HepG2 (cell line): ENCODE measurements around the gene CEP162. TPM values are rescaled to one million over a fixed set of nuclear protein-coding genes. Genes with fewer than 3 reads are reported as not detected.
A peak's percentile ranks its signal among the peaks of the same experiment; 100 is the strongest.

ENCODE experiments used
- ATRX ChIP-seq: sonication (generic); formaldehyde crosslinking; IDR thresholded peaks from 2 replicates; pipeline ENCODE4 v1.4.0; 2020; ENCODE audit warnings: missing genetic modification reagents, borderline replicate concordance
- CCDC6 ChIP-seq: sonication (generic); formaldehyde crosslinking; IDR thresholded peaks from 2 replicates; pipeline ENCODE4 v1.8.1; 2022; ENCODE audit warnings: mild to moderate bottlenecking, missing genetic modification reagents, moderate library complexity
- DNMT1 ChIP-seq: sonication (generic); formaldehyde crosslinking; IDR thresholded peaks from 2 replicates; pipeline ENCODE4 v1.5.1; 2020; ENCODE audit warnings: mild to moderate bottlenecking, missing genetic modification reagents
- FOSL2 ChIP-seq: sonication (generic); formaldehyde crosslinking; IDR thresholded peaks from 2 replicates; pipeline ENCODE4 v1.4.0; 2020; ENCODE audit warnings: missing genetic modification reagents
- FOXM1 ChIP-seq: sonication (generic); formaldehyde crosslinking; IDR thresholded peaks from 2 replicates; pipeline ENCODE4 v1.5.0; 2020; ENCODE audit warnings: missing genetic modification reagents
- GZF1 ChIP-seq: sonication (generic); formaldehyde crosslinking; IDR thresholded peaks from 2 replicates; pipeline ENCODE4 v1.5.1; 2020; ENCODE audit warnings: mild to moderate bottlenecking, missing genetic modification reagents
- HDAC2 ChIP-seq: sonication (generic); formaldehyde crosslinking; IDR thresholded peaks from 2 replicates; pipeline ENCODE4 v1.4.0; 2020; ENCODE audit warnings: missing genetic modification reagents
- HOXA7 ChIP-seq: sonication (generic); formaldehyde crosslinking; IDR thresholded peaks from 2 replicates; pipeline ENCODE4 v1.8.1; 2022; ENCODE audit warnings: mild to moderate bottlenecking, missing genetic modification reagents, moderate library complexity
- MYNN ChIP-seq: sonication (generic); formaldehyde crosslinking; IDR thresholded peaks from 2 replicates; pipeline ENCODE4 v1.4.0; 2020; ENCODE audit warnings: mild to moderate bottlenecking, low read depth, missing genetic modification reagents
- NCOA2 ChIP-seq: sonication (generic); formaldehyde crosslinking; IDR thresholded peaks from 2 replicates; pipeline ENCODE4 v1.8.0; 2022; ENCODE audit warnings: inconsistent platforms
- PLRG1 ChIP-seq: fragments of 450-650 bp; conservative IDR thresholded peaks from 2 replicates; pipeline ENCODE4 v1.6.1; 2016
- POLR2AphosphoS5 ChIP-seq: IDR thresholded peaks from 2 replicates; pipeline ENCODE4 v1.6.1; 2012; ENCODE audit warnings: low read depth, low read length
- PREB ChIP-seq: sonication (generic); formaldehyde crosslinking; IDR thresholded peaks from 2 replicates; pipeline ENCODE4 v1.4.0; 2020; ENCODE audit warnings: missing genetic modification reagents
- SMARCE1 ChIP-seq: fragments of 450-650 bp; IDR thresholded peaks from 2 replicates; pipeline ENCODE4 v1.6.1; 2017; ENCODE audit warnings: borderline replicate concordance
- THRA ChIP-seq: sonication (generic); formaldehyde crosslinking; IDR thresholded peaks from 2 replicates; pipeline ENCODE4 v1.4.0; 2020; ENCODE audit warnings: missing genetic modification reagents, borderline replicate concordance
- ZBTB1 ChIP-seq: sonication (generic); formaldehyde crosslinking; IDR thresholded peaks from 2 replicates; pipeline ENCODE4 v1.4.0; 2020; ENCODE audit warnings: missing genetic modification reagents, borderline replicate concordance
- ZMAT5 ChIP-seq: sonication (generic); formaldehyde crosslinking; IDR thresholded peaks from 2 replicates; pipeline ENCODE4 v1.5.0; 2020; ENCODE audit warnings: mild to moderate bottlenecking, low read depth, missing genetic modification reagents, borderline replicate concordance
- ZNF24 ChIP-seq: fragments of 450-650 bp; IDR thresholded peaks from 2 replicates; pipeline ENCODE4 v1.6.1; 2017; ENCODE audit warnings: antibody characterized with exemption, mild to moderate bottlenecking
- ZNF3 ChIP-seq: IDR thresholded peaks from 2 replicates; pipeline ENCODE4 v1.7.0; 2017; ENCODE audit warnings: inconsistent platforms
- ZNF503 ChIP-seq: sonication (generic); formaldehyde crosslinking; IDR thresholded peaks from 2 replicates; pipeline ENCODE4 v1.4.0; 2020; ENCODE audit warnings: missing genetic modification reagents
- ZNF569 ChIP-seq: sonication (generic); formaldehyde crosslinking; IDR thresholded peaks from 2 replicates; pipeline ENCODE4 v1.5.0; 2020; ENCODE audit warnings: mild to moderate bottlenecking, missing genetic modification reagents, moderate library complexity, borderline replicate concordance
- ZNF691 ChIP-seq: sonication (generic); formaldehyde crosslinking; IDR thresholded peaks from 2 replicates; pipeline ENCODE4 v1.4.0; 2020; ENCODE audit warnings: missing genetic modification reagents, low read depth, mild to moderate bottlenecking, borderline replicate concordance
- ZNF713 ChIP-seq: sonication (generic); formaldehyde crosslinking; IDR thresholded peaks from 2 replicates; pipeline ENCODE4 v1.4.0; 2020; ENCODE audit warnings: mild to moderate bottlenecking, missing genetic modification reagents
- ZUFSP ChIP-seq: sonication (generic); formaldehyde crosslinking; IDR thresholded peaks from 2 replicates; pipeline ENCODE4 v1.9.0; 2021; ENCODE audit warnings: missing genetic modification reagents, mild to moderate bottlenecking, borderline replicate concordance
- polyA plus RNA-seq, 8 experiments: library from polyadenylated mRNA; depleted of rRNA in 3 of 8; stranded (reverse) in 7 of 8; unstranded in 1 of 8; fragments of >200 nt; fragmentation: Illumina TruSeq in 4 of 8; extraction: Trizol in 4 of 8; gene quantifications; 2 replicates each; pipeline versions ENCODE4 v1.2.1 to v1.2.3, GENCODE V29; 2011 to 2016; ENCODE audit warnings: low read depth in 4 of 8, missing spikeins in 1 of 8, mixed read lengths in 1 of 8; ENCODE audit not compliant: insufficient read depth in 1 of 8
- total RNA-seq, 5 experiments: library from RNA; depleted of rRNA; stranded (reverse); fragments of >200 nt; fragmentation: Illumina TruSeq; extraction: Trizol; gene quantifications; 2 replicates each; pipeline ENCODE4 v1.2.3, GENCODE V29; 2016; ENCODE audit warnings: low read depth in 1 of 5

The CEP162 gene
- total and polyA plus RNA-seq, 2 of the 13 experiments (the other 11 are each of a cell fraction or from before 2014, with no cell fraction given), result 0.50 to 7.9 TPM

- 0 out of 2 replicates have a peak, but pooled peaks have one; percentile 52 for TF ChIP-seq THRA (CRISPR knock-in tag)
- no peak for TF ChIP-seq POLR2AphosphoS5
- TF ChIP-seq ZNF569 (CRISPR knock-in tag), result no peak
- TF ChIP-seq ZNF713 (CRISPR knock-in tag), result no peak
- 0 out of 2 replicates have a peak, but pooled peaks have one; percentile 39 for TF ChIP-seq ZNF503 (CRISPR knock-in tag)
- no peak for TF ChIP-seq ZNF24
- no peak for TF ChIP-seq FOSL2 (CRISPR knock-in tag)
- no peak for TF ChIP-seq ZMAT5
- TF ChIP-seq SMARCE1, result no peak
- TF ChIP-seq ATRX, result no peak
- no peak for TF ChIP-seq ZNF3
- TF ChIP-seq PREB (CRISPR knock-in tag), result no peak
- no peak for TF ChIP-seq ZBTB1
- TF ChIP-seq FOXM1 (CRISPR knock-in tag), result no peak
- TF ChIP-seq NCOA2, result peak; percentile 63; the same call in 1 of the 2 replicates
- TF ChIP-seq GZF1 (CRISPR knock-in tag), result no peak
- TF ChIP-seq PLRG1, result no peak
- TF ChIP-seq MYNN (CRISPR knock-in tag), result no peak
- TF ChIP-seq HDAC2, result peak; percentile 70
- TF ChIP-seq DNMT1 (CRISPR knock-in tag), result no peak
- no peak for TF ChIP-seq HOXA7
- no peak for TF ChIP-seq CCDC6 (CRISPR knock-in tag)
- TF ChIP-seq ZNF691, result no peak
- no peak for TF ChIP-seq ZUFSP (CRISPR knock-in tag)
Observed at GRCh38 chr6:84269947-84270733, 42.7 kb upstream of the CEP162 start (continued).
